ENCODE results near the gene STXBP5.

GRCh38 chr6:147434516-147434915, 230.3 kb downstream of the STXBP5 start:
- TF ChIP-seq CTCF (conservative IDR thresholded peaks at IDR 0.05) = no peak
- no peak for TF ChIP-seq ZFX (IDR thresholded peaks at IDR 0.05)
